Measurements from ENCODE around the gene SFMBT2. TPM values are rescaled to one million over a fixed set of nuclear protein-coding genes. Genes with fewer than 3 reads are reported as not detected.

The SFMBT2 gene
- total and polyA plus RNA-seq, 2 of the 4 experiments (the other 2 are of a cell fraction) = 0.70 to 1.3 TPM

GRCh38 chr10:7297094-7297493 lies 113.7 kb downstream of the SFMBT2 start:
- BruUV-seq (replicated peaks) = no TSS peak
- Histone ChIP-seq H3K27ac (ENCODE audit: insufficient read depth, low read length) (no peak overlapping the region), H3K56ac (ENCODE audit: extremely low read depth, insufficient read depth, low read length) (no peak overlapping the region), H2AFZ (replicated peaks; ENCODE audit: low read length, poor library complexity) (no peak overlapping the region), H2AK9ac (replicated peaks; ENCODE audit: low read depth, low read length, poor library complexity) (no peak overlapping the region), H3K27me3 (ENCODE audit: control insufficient read depth, insufficient read depth, low read length) (no peaks in the 10 kb centered on the region), H2AK5ac (ENCODE audit: low read depth, low read length) (no peak overlapping the region), H3K9me3 (ENCODE audit: control insufficient read depth, insufficient read depth, low read length) (0 out of 2 replicates have a peak, but pooled peaks cover 2% of the 10 kb centered on the region), H3K9me1 (ENCODE audit: insufficient read depth, low read length) (0 out of 2 replicates have a peak, but pooled peaks cover 3% of the 10 kb centered on the region), H2BK5ac (ENCODE audit: low read depth, low read length, poor library complexity, severe bottlenecking) (no peak overlapping the region), H3K4ac (ENCODE audit: low read depth, low read length) (no peak overlapping the region), H4K5ac (ENCODE audit: low read depth, low read length) (no peak overlapping the region), H2BK120ac (ENCODE audit: low read depth, low read length) (no peak overlapping the region), H3K4me2 (ENCODE audit: low read depth, low read length) (no peak overlapping the region), H3K79me1 (ENCODE audit: low read depth in 1 of 2, low read length in 2 of 2) (no peaks in the 10 kb centered on the region), H4K20me1 (ENCODE audit: insufficient read depth, low read length) (no peaks in the 10 kb centered on the region), H3K18ac (ENCODE audit: low read depth, low read length) (no peak overlapping the region), H3K4me1 (ENCODE audit: control insufficient read depth, insufficient read depth, low read length) (peaks cover 2% of the 10 kb centered on the region; the same call in 1 of the 2 replicates), H3K23ac (ENCODE audit: low read depth, low read length) (no peak overlapping the region), H3K36me3 (ENCODE audit: control insufficient read depth, insufficient read depth, low read length) (no peaks in the 10 kb centered on the region), H3K4me3 (ENCODE audit: insufficient read depth, low read depth, low read length) (no peak overlapping the region), H2BK20ac (ENCODE audit: low read depth, low read length) (no peak overlapping the region), H4K91ac (ENCODE audit: insufficient read depth, low read depth, low read length) (no peak overlapping the region), H4K8ac (ENCODE audit: low read depth in 2 of 2, low read length in 2 of 2) (no peak overlapping the region), H2BK15ac (ENCODE audit: low read depth, low read length) (no peak overlapping the region), H3K9ac (ENCODE audit: low read depth, low read length) (no peak overlapping the region), H3K14ac (replicated peaks; ENCODE audit: low read depth, low read length) (no peak overlapping the region)
- in situ Hi-C loops (cut with MboI; ENCODE audit: low sequenced_read_pairs) = no loop called here
- dilution Hi-C loops (cut with HindIII; ENCODE audit: low sequenced_read_pairs, unreplicated experiment) = no loop called here
- intact Hi-C loops (cut with micrococcal nuclease) = no loop called here
- ATAC-seq (ENCODE audit: low read depth) (no peak), DNase-seq (no peak)
- TF ChIP-seq RFX5 (IDR thresholded peaks at IDR 0.05; ENCODE audit: low read depth, low read length) = no peak
- TF ChIP-seq ELK1 (IDR thresholded peaks at IDR 0.05; ENCODE audit: borderline replicate concordance, low read depth, low read length) = no peak
- TF ChIP-seq MXI1 (IDR thresholded peaks at IDR 0.05; ENCODE audit: borderline replicate concordance, low read depth, low read length) = no peak
- no peak for TF ChIP-seq MAZ (IDR thresholded peaks at IDR 0.05; ENCODE audit: borderline replicate concordance, low read depth, low read length)
- ChIA-PET POLR2A (ENCODE audit: unreplicated experiment) (no interaction called here), CTCF (no interaction called here)
- WGBS, 2 experiments (ENCODE audit: extremely low coverage in 2 of 2, insufficient read length in 1 of 2) = no CpG with 5 or more reads among the region's 1 CpG

Data from IMR-90 (cell line).